CD14-positive monocyte (primary cell): ENCODE results near the gene SLC8A2. TPM values are rescaled to one million over a fixed set of nuclear protein-coding genes. Genes with fewer than 3 reads are reported as not detected.

ENCODE experiments used
- DNase-seq, 3 donors: peaks; one replicate each; pipeline ENCODE4 v3.0.0-alpha.2; 2011 to 2022
- H2AFZ ChIP-seq: 2 replicates; pipeline ENCODE4 v1.6.0; 2012; ENCODE audit warnings: mild to moderate bottlenecking, low read depth, low read length, inconsistent platforms; ENCODE audit not compliant: insufficient read depth, poor library complexity, severe bottlenecking
- H3K27ac ChIP-seq, 2 donors: 1 replicate in 1 of 2; 2 replicates in 1 of 2; pipeline ENCODE4 v1.5.1; 2012 to 2013; ENCODE audit warnings: low read length in 2 of 2, control low read depth in 1 of 2, inconsistent platforms in 1 of 2, low read depth in 1 of 2, mild to moderate bottlenecking in 1 of 2
- H3K27me3 ChIP-seq, 2 donors: one replicate each; pipeline versions ENCODE4 v1.6.0 to v1.6.1; 2011 to 2013; ENCODE audit warnings: low read length in 2 of 2; ENCODE audit not compliant: control insufficient read depth in 2 of 2, insufficient read depth in 2 of 2
- H3K36me3 ChIP-seq, 2 donors: replicated peaks in 1 of 2; 1 replicate in 1 of 2; 2 replicates in 1 of 2; pipeline versions ENCODE4 v1.5.1 to v1.6.1; 2012 to 2013; ENCODE audit warnings: low read length in 2 of 2, control low read depth in 1 of 2, inconsistent platforms in 1 of 2, mild to moderate bottlenecking in 1 of 2; ENCODE audit not compliant: insufficient read depth in 2 of 2, control insufficient read depth in 1 of 2
- H3K4me1 ChIP-seq, 2 donors: 1 replicate in 1 of 2; 2 replicates in 1 of 2; pipeline versions ENCODE4 v1.5.1 to v1.6.1; 2012 to 2013; ENCODE audit warnings: low read length in 2 of 2, control low read depth in 1 of 2, inconsistent platforms in 1 of 2, mild to moderate bottlenecking in 1 of 2, moderate library complexity in 1 of 2; ENCODE audit not compliant: insufficient read depth in 2 of 2, control insufficient read depth in 1 of 2
- H3K4me2 ChIP-seq: replicated peaks from 2 replicates; pipeline ENCODE3; 2012; ENCODE audit warnings: low read length, moderate library complexity, mild to moderate bottlenecking; ENCODE audit not compliant: poor library complexity, severe bottlenecking; ENCODE audit errors: extremely low read depth
- H3K4me3 ChIP-seq, 3 experiments: fragments of 200-600 bp in 1 of 3; sonication (generic) in 1 of 3; replicated peaks in 1 of 3; 1 replicate in 2 of 3; 2 replicates in 1 of 3; pipeline ENCODE4 v1.5.1; 2011 to 2013; ENCODE audit warnings: low read length in 3 of 3, mild to moderate bottlenecking in 3 of 3, control low read depth in 2 of 3, low read depth in 2 of 3, inconsistent platforms in 1 of 3, moderate library complexity in 1 of 3
- H3K79me2 ChIP-seq: 2 replicates; pipeline ENCODE4 v1.6.0; 2012; ENCODE audit warnings: mild to moderate bottlenecking, control low read depth, inconsistent platforms, low read length, moderate library complexity; ENCODE audit not compliant: insufficient read depth
- H3K9ac ChIP-seq: 2 replicates; pipeline ENCODE4 v1.6.0; 2017; ENCODE audit warnings: low read length, mild to moderate bottlenecking; ENCODE audit not compliant: insufficient read depth, poor library complexity, severe bottlenecking
- H3K9me3 ChIP-seq, 2 donors: replicated peaks in 1 of 2; 1 replicate in 1 of 2; 2 replicates in 1 of 2; pipeline versions ENCODE4 v1.5.1 to v1.6.1; 2012 to 2013; ENCODE audit warnings: low read length in 2 of 2, control low read depth in 1 of 2; ENCODE audit not compliant: control insufficient read depth in 1 of 2, insufficient read depth in 1 of 2
- H4K20me1 ChIP-seq: 2 replicates; pipeline ENCODE4 v1.6.0; 2012; ENCODE audit warnings: mild to moderate bottlenecking, low read length, control low read depth, moderate library complexity; ENCODE audit not compliant: insufficient read depth
- H3K27ac Mint-ChIP-seq, 7 donors: one replicate each; pipeline ENCODE4 v1.8.0; 2020; ENCODE audit warnings: mild to moderate bottlenecking in 7 of 7, mixed read lengths in 7 of 7, moderate library complexity in 6 of 7, inconsistent platforms in 2 of 7
- H3K27me3 Mint-ChIP-seq, 3 donors: one replicate each; pipeline ENCODE4 v1.8.0; 2021 to 2022; ENCODE audit warnings: low read depth in 3 of 3, mild to moderate bottlenecking in 3 of 3, mixed read lengths in 3 of 3, moderate library complexity in 3 of 3, inconsistent platforms in 1 of 3
- H3K36me3 Mint-ChIP-seq, 2 donors: one replicate each; pipeline ENCODE4 v1.8.0; 2020; ENCODE audit warnings: mixed read lengths in 2 of 2, inconsistent platforms in 1 of 2, mild to moderate bottlenecking in 1 of 2
- H3K4me1 Mint-ChIP-seq: one replicate; pipeline ENCODE4 v1.8.0; 2020; ENCODE audit warnings: mild to moderate bottlenecking, mixed read lengths
- H3K4me3 Mint-ChIP-seq, 2 donors: one replicate each; pipeline ENCODE4 v1.8.0; 2020; ENCODE audit warnings: mild to moderate bottlenecking in 2 of 2, mixed read lengths in 2 of 2, moderate library complexity in 1 of 2
- H3K9me3 Mint-ChIP-seq, 7 donors: one replicate each; pipeline ENCODE4 v1.8.0; 2020 to 2022; ENCODE audit warnings: mixed read lengths in 7 of 7, mild to moderate bottlenecking in 6 of 7, moderate library complexity in 6 of 7, inconsistent platforms in 2 of 7
- WGBS: methylation state at CpG from one replicate; pipeline ENCODE4 v1.1.5; 2013; ENCODE audit warnings: missing lambda C conversion rate; ENCODE audit not compliant: insufficient coverage; 5-methylcytosine and 5-hydroxymethylcytosine counted together
- intact Hi-C, 2 donors: fragments of 100-400 bp; cut with micrococcal nuclease; formaldehyde crosslinking; loops; one replicate each; pipeline versions ENCODE4 v1.15.0 to v1.15.1; 2023
- polyA plus RNA-seq, 3 donors: library from polyadenylated mRNA; depleted of rRNA in 1 of 3; unstranded in 2 of 3; stranded (reverse) in 1 of 3; fragments of 300-500 nt in 2 of 3; fragments of >200 nt in 1 of 3; fragmentation: Illumina TruSeq in 2 of 3; gene quantifications; 1 replicate in 2 of 3; 2 replicates in 1 of 3; pipeline ENCODE4 v1.2.3, GENCODE V29; 2012 to 2021
- TF ChIP-seq, protein P1 (sequence below): fragments of 200-600 bp; IDR thresholded peaks from one replicate; pipeline ENCODE4 v1.8.0; 2022; ENCODE audit warnings: antibody characterized with exemption, mild to moderate bottlenecking

Gene SLC8A2
- polyA plus RNA-seq, 3 donors: not detected

DNA sequence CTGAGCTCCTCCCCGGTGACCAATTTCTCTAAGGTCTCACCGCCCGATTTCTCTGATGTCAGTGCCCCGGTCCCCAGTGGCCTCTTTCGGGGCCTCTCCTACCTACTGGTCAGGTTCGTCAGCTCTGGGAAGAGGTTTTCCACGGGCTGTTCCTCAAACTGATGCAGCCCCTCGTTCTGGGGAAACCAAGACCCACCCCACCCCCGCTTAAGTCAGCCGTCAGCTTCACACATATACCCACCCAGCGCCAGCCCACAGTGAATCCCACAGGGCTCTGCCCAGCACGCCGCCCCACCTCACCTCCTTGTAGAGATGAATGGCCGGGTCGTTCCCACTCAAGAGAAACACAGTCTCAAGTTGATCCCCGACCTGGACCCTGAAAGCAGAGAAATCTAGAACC is 9.0 kb upstream of the SLC8A2 start:
- H3K4me1 Mint-ChIP-seq: peaks cover 28% of the 10 kb centered on the region
- Histone ChIP-seq H4K20me1 (no peaks in the 10 kb centered on the region), H2AFZ (no peak overlapping the region), H3K9me3 (no peaks in the 10 kb centered on the region), H3K79me2 (no peaks in the 10 kb centered on the region), H3K4me2 (no peak overlapping the region), H3K27ac (no peak overlapping the region), H3K4me1 (peaks cover 14 to 20% of the 10 kb centered on the region in 2 donors), H3K9ac (no peak overlapping the region), H3K36me3 (no peaks in the 10 kb centered on the region), H3K27me3 (no peaks in the 10 kb centered on the region), H3K4me3 (no peak overlapping the region)
- H3K4me3 Mint-ChIP-seq: peak overlapping the region in 1 of 2 donors; percentile 13
- 89% methylated on average over 15 of the region's 16 CpGs for WGBS
- peaks cover 0 to 3% (median 0%) of the 10 kb centered on the region in 7 donors for H3K9me3 Mint-ChIP-seq
- peak overlapping the region in 1 of 7 donors; percentile 58 for H3K27ac Mint-ChIP-seq
- TF ChIP-seq, protein P1, sequence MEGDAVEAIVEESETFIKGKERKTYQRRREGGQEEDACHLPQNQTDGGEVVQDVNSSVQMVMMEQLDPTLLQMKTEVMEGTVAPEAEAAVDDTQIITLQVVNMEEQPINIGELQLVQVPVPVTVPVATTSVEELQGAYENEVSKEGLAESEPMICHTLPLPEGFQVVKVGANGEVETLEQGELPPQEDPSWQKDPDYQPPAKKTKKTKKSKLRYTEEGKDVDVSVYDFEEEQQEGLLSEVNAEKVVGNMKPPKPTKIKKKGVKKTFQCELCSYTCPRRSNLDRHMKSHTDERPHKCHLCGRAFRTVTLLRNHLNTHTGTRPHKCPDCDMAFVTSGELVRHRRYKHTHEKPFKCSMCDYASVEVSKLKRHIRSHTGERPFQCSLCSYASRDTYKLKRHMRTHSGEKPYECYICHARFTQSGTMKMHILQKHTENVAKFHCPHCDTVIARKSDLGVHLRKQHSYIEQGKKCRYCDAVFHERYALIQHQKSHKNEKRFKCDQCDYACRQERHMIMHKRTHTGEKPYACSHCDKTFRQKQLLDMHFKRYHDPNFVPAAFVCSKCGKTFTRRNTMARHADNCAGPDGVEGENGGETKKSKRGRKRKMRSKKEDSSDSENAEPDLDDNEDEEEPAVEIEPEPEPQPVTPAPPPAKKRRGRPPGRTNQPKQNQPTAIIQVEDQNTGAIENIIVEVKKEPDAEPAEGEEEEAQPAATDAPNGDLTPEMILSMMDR: no peak
- H3K36me3 Mint-ChIP-seq: peaks cover 4 to 5% of the 10 kb centered on the region in 2 donors
- H3K27me3 Mint-ChIP-seq: peaks cover 4 to 6% (median 6%) of the 10 kb centered on the region in 3 donors
- DNase-seq: no peak
- intact Hi-C loops: loop anchor here (5.0 kb wide), 2 partner anchors 37 to 208 kb away; partner anchors contain the start of genes INAFM1 (in 1 of the 2) and NAPA (in 1 of the 2)

DNA sequence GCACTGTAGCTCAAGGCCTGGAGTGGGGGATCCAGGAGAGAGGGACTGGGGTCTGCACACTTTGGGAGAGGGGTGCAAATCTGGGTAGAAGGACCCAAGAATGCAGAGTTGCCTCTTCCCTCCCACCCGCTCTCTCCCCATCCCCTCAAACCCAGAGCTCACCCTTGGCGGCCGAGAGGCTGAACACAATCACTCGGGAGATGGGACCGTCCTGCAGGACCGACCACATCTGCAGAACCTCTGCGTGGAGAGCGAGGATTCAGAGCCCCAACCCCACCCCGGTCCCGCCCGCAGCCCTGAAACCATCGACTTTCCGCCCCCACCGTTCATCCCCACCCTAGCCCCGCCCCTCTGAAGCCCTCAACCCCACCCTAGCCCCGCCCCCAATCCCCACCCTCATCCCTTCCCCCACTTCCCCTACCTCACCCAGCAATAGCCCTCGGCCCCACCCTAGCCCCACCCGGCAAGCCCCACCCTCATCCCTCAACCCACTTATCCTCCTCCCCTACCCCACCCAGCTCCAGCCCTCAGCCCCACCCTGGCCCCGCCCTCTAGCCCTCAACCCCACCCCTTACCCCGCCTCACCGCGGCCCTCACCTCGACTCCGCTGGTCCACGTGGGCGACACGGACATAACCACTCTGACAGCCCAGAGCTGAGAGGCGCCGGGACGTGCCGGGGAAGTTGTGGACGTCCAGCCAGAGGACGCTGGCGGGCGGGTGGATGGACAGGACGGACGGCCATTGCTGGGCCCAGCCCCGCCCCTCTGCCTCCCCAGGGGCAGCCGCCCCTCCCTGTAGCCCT is 8.2 kb upstream of the SLC8A2 start:
- WGBS: 70% methylated on average over 9 of the region's 39 CpGs
- no peak overlapping the region for H2AFZ ChIP-seq
- intact Hi-C loops: loop anchor here (5.0 kb wide), 2 partner anchors 37 to 208 kb away; partner anchors contain the start of genes INAFM1 (in 1 of the 2) and NAPA (in 1 of the 2)

More for the DNA sequence above, 8.2 kb upstream of the SLC8A2 start:
- H3K36me3 Mint-ChIP-seq: peaks cover 0 to 4% of the 10 kb centered on the region in 2 donors
- H3K27me3 Mint-ChIP-seq: peaks cover 4 to 9% (median 6%) of the 10 kb centered on the region in 3 donors
- Histone ChIP-seq H3K4me3 (no peak overlapping the region), H3K4me1 (peaks cover 13 to 16% of the 10 kb centered on the region in 2 donors), H3K9ac (no peak overlapping the region), H3K36me3 (no peaks in the 10 kb centered on the region), H3K27ac (no peak overlapping the region), H4K20me1 (no peaks in the 10 kb centered on the region), H3K27me3 (no peaks in the 10 kb centered on the region), H3K79me2 (no peaks in the 10 kb centered on the region), H3K9me3 (no peaks in the 10 kb centered on the region), H3K4me2 (no peak overlapping the region)
- peaks cover 0 to 3% (median 0%) of the 10 kb centered on the region in 7 donors for H3K9me3 Mint-ChIP-seq
- no peak for DNase-seq
- H3K27ac Mint-ChIP-seq: no peak overlapping the region
- TF ChIP-seq, protein P1: no peak
- H3K4me1 Mint-ChIP-seq: peaks cover 22% of the 10 kb centered on the region
- H3K4me3 Mint-ChIP-seq: no peak overlapping the region
